HEK293 (cell line): ENCODE results near the gene STC2.

Experiments used
- CTCF ChIA-PET: fragments of 350-600 bp; formaldehyde crosslinking; extraction: SDS; loops from one replicate; lab custom pipeline; 2021; ENCODE audit warnings: antibody characterized with exemption; lab: Yijun Ruan, JAX
- POLR2A ChIA-PET: fragments of 300-600 bp; formaldehyde crosslinking; extraction: SDS; loops from one replicate; lab custom pipeline; 2020; ENCODE audit warnings: antibody characterized with exemption, inconsistent platforms; lab: Yijun Ruan, JAX
- H3K27ac ChIP-seq: fragments of 200-500 bp; sonication (Bioruptor generic); 2 replicates; pipeline ENCODE4 v1.5.1; 2014; ENCODE audit warnings: low read depth, low read length, control low read depth, inconsistent platforms; ENCODE audit errors: extremely low read depth
- H3K36me3 ChIP-seq, 2 experiments: fragments of 200-500 bp in 1 of 2; sonication (Bioruptor generic) in 1 of 2; 1 replicate in 1 of 2; 2 replicates in 1 of 2; pipeline ENCODE4 v1.5.1; 2014 to 2017; ENCODE audit warnings: inconsistent platforms in 2 of 2, low read length in 2 of 2; ENCODE audit not compliant: control insufficient read depth in 2 of 2, insufficient read depth in 1 of 2
- H3K4me1 ChIP-seq: fragments of 200-500 bp; sonication (Bioruptor generic); 2 replicates; pipeline ENCODE4 v1.5.1; 2014; ENCODE audit warnings: mild to moderate bottlenecking, low read length, inconsistent platforms; ENCODE audit not compliant: control insufficient read depth, insufficient read depth
- H3K4me3 ChIP-seq: 2 replicates; pipeline ENCODE4 v1.5.1; 2011; ENCODE audit warnings: low read depth, mild to moderate bottlenecking, control low read depth, low read length, moderate library complexity
- H3K9me3 ChIP-seq: fragments of 200-500 bp; sonication (Bioruptor generic); 2 replicates; pipeline ENCODE4 v1.5.1; 2014; ENCODE audit warnings: low read depth, low read length, inconsistent platforms; ENCODE audit not compliant: control insufficient read depth, insufficient read depth
- HOXA7 ChIP-seq: sonication (generic); formaldehyde crosslinking; IDR thresholded peaks from 2 replicates; pipeline ENCODE4 v1.8.1; 2022; ENCODE audit warnings: missing genetic modification reagents, borderline replicate concordance
- KLF8 ChIP-seq: fragments of 450-650 bp; formaldehyde crosslinking; IDR thresholded peaks from 2 replicates; pipeline ENCODE4 v1.5.1; 2016; ENCODE audit warnings: missing biosample characterization, missing genetic modification characterization
- ZBTB20 ChIP-seq: fragments of 450-650 bp; formaldehyde crosslinking; IDR thresholded peaks from 2 replicates; pipeline ENCODE4 v1.5.1; 2016; ENCODE audit warnings: missing biosample characterization, missing genetic modification characterization
- ZEB2 ChIP-seq: fragments of 450-650 bp; formaldehyde crosslinking; IDR thresholded peaks from 2 replicates; pipeline ENCODE4 v1.5.1; 2016; ENCODE audit warnings: missing biosample characterization, missing genetic modification characterization
- ZFP41 ChIP-seq: fragments of 450-650 bp; formaldehyde crosslinking; IDR thresholded peaks from 2 replicates; pipeline ENCODE4 v1.5.1; 2016; ENCODE audit warnings: missing biosample characterization, missing genetic modification characterization, borderline replicate concordance
- ZFP69B ChIP-seq: fragments of 450-650 bp; formaldehyde crosslinking; IDR thresholded peaks from 2 replicates; pipeline ENCODE4 v1.5.1; 2016; ENCODE audit warnings: missing biosample characterization, missing genetic modification characterization
- ZNF202 ChIP-seq: fragments of 450-650 bp; formaldehyde crosslinking; IDR thresholded peaks from 2 replicates; pipeline ENCODE4 v1.5.1; 2016; ENCODE audit warnings: missing biosample characterization, missing genetic modification characterization, borderline replicate concordance
- ZNF416 ChIP-seq: fragments of 450-650 bp; formaldehyde crosslinking; IDR thresholded peaks from 2 replicates; pipeline ENCODE4 v1.5.1; 2016; ENCODE audit warnings: missing biosample characterization, missing genetic modification characterization
- ZNF561 ChIP-seq: fragments of 450-650 bp; IDR thresholded peaks from 2 replicates; pipeline ENCODE4 v1.5.1; 2018; ENCODE audit warnings: missing biosample characterization, missing genetic modification characterization, borderline replicate concordance
- ZNF596 ChIP-seq: fragments of 450-650 bp; IDR thresholded peaks from 2 replicates; pipeline ENCODE4 v1.5.0; 2018; ENCODE audit warnings: missing biosample characterization, mild to moderate bottlenecking, missing genetic modification characterization, moderate library complexity
- ZNF677 ChIP-seq: fragments of 450-650 bp; IDR thresholded peaks from 2 replicates; pipeline ENCODE4 v1.5.0; 2018; ENCODE audit warnings: missing biosample characterization, mild to moderate bottlenecking, missing genetic modification characterization, moderate library complexity
- ZNF76 ChIP-seq: fragments of 450-650 bp; formaldehyde crosslinking; IDR thresholded peaks from 2 replicates; pipeline ENCODE4; 2016; ENCODE audit warnings: low read depth, missing biosample characterization, missing genetic modification characterization, borderline replicate concordance
- TF ChIP-seq, protein P1 (sequence below): fragments of 450-650 bp; formaldehyde crosslinking; conservative IDR thresholded peaks from 2 replicates; pipeline ENCODE4 v1.5.1; 2016; ENCODE audit warnings: low read depth, missing biosample characterization, missing genetic modification characterization
- TF ChIP-seq, protein P2 (sequence below): fragments of 450-650 bp; formaldehyde crosslinking; IDR thresholded peaks from 2 replicates; pipeline ENCODE4 v1.5.1; 2017; ENCODE audit warnings: missing biosample characterization, missing genetic modification characterization
- TF ChIP-seq, protein P3 (sequence below): fragments of 450-650 bp; formaldehyde crosslinking; IDR thresholded peaks from 2 replicates; pipeline ENCODE4 v1.5.1; 2016; ENCODE audit warnings: missing biosample characterization, missing genetic modification characterization
- TF ChIP-seq, protein P4 (sequence below): fragments of 450-650 bp; formaldehyde crosslinking; IDR thresholded peaks from 2 replicates; pipeline ENCODE4 v1.5.1; 2016; ENCODE audit warnings: missing biosample characterization, missing genetic modification characterization
- TF ChIP-seq, protein P5 (sequence below): fragments of 450-650 bp; IDR thresholded peaks from 2 replicates; pipeline ENCODE4 v1.5.1; 2018; ENCODE audit warnings: missing biosample characterization, mild to moderate bottlenecking, missing genetic modification characterization
- TF ChIP-seq, protein P6 (sequence below): fragments of 450-650 bp; formaldehyde crosslinking; IDR thresholded peaks from 2 replicates; pipeline ENCODE4 v1.5.1; 2016; ENCODE audit warnings: missing biosample characterization, missing genetic modification characterization
- TF ChIP-seq, protein P7 (sequence below): fragments of 450-650 bp; formaldehyde crosslinking; IDR thresholded peaks from 2 replicates; pipeline ENCODE4 v1.5.1; 2016; ENCODE audit warnings: missing biosample characterization, missing genetic modification characterization

The STC2 gene

DNA sequence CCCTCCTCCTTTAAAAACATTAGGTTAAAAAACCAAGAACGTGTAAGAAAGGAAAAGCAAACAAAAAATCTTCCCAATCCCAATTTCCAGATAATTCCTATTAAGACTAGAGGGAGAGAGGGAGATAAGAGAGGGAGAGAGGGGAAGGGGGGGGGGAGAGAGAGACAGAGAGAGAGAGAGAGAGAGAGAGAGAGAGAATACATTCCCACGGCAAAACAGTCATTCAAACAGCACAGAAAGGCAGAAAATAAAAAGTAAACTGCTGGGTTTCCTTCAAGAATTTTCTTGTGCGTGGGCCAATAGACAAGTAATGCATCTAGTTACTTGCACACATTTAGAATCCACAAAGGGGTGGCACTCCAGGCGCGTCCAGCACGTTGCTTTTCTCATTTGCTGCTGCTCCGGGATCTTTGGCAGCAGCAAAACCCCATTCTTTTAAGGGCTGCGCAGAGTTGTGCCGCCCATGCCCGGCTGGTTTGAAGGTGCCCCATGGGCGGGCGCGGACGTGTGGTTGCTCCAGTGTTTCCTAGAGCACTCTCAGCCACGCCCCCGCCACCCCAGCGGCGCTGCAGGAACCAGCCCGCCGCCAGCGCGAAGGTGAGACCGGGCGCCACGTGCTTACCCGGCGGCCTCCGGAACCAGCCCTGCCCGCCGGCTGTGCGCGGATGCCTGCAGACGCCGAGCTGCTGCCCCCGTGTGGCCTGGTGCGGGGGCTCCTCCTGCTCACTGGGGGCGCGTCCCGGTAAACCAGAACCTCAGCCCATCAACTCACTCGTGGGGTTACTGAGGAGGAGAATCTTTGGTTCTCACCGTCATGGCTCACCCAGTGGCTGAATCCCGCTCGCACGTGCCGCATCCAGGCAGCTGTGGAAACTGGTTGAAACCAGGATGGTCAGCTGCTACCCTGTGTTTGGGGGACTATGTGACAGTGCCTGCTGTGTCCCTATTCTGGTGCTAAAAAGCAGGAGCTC, 44.6 kb downstream of the STC2 start:
- CTCF ChIA-PET, result interaction anchor here (0.6 to 1.3 kb wide), 18 partner anchors 9 to 576 kb away, joined by 3 to 11 read pairs (median 4); partner anchors contain the start of gene ATP6V0E1
- Histone ChIP-seq H3K36me3 (no peaks in the 10 kb centered on the region), H3K4me3 (no peak overlapping the region; the same call in 1 of the 2 replicates), H3K9me3 (no peaks in the 10 kb centered on the region), H3K27ac (no peak overlapping the region), H3K4me1 (no peaks in the 10 kb centered on the region)
- POLR2A ChIA-PET, result interaction anchor here (0.8 kb wide), 1 partner anchor 300 kb away, joined by 3 read pairs; the partner anchor contains the start of gene ATP6V0E1
- TF ChIP-seq ZNF76 (tag by site-specific recombination) (peak; percentile 76; the same call in 1 of the 2 replicates), KLF8 (tag by site-specific recombination) (peak; percentile 70; the same call in 1 of the 2 replicates), HOXA7 (CRISPR knock-in tag) (no peak), ZNF416 (tag by site-specific recombination) (no peak), ZNF596 (tag by site-specific recombination) (peak; percentile 94), ZNF202 (tag by site-specific recombination) (no peak; the same call in 1 of the 2 replicates), ZFP41 (tag by site-specific recombination) (no peak), ZBTB20 (tag by site-specific recombination) (peak; percentile 62; the same call in 1 of the 2 replicates), ZNF561 (tag by site-specific recombination) (peak; percentile 95), ZNF677 (tag by site-specific recombination) (no peak), ZFP69B (tag by site-specific recombination) (peak; percentile 68), ZEB2 (tag by site-specific recombination) (peak; percentile 90)
- TF ChIP-seq, protein P1, sequence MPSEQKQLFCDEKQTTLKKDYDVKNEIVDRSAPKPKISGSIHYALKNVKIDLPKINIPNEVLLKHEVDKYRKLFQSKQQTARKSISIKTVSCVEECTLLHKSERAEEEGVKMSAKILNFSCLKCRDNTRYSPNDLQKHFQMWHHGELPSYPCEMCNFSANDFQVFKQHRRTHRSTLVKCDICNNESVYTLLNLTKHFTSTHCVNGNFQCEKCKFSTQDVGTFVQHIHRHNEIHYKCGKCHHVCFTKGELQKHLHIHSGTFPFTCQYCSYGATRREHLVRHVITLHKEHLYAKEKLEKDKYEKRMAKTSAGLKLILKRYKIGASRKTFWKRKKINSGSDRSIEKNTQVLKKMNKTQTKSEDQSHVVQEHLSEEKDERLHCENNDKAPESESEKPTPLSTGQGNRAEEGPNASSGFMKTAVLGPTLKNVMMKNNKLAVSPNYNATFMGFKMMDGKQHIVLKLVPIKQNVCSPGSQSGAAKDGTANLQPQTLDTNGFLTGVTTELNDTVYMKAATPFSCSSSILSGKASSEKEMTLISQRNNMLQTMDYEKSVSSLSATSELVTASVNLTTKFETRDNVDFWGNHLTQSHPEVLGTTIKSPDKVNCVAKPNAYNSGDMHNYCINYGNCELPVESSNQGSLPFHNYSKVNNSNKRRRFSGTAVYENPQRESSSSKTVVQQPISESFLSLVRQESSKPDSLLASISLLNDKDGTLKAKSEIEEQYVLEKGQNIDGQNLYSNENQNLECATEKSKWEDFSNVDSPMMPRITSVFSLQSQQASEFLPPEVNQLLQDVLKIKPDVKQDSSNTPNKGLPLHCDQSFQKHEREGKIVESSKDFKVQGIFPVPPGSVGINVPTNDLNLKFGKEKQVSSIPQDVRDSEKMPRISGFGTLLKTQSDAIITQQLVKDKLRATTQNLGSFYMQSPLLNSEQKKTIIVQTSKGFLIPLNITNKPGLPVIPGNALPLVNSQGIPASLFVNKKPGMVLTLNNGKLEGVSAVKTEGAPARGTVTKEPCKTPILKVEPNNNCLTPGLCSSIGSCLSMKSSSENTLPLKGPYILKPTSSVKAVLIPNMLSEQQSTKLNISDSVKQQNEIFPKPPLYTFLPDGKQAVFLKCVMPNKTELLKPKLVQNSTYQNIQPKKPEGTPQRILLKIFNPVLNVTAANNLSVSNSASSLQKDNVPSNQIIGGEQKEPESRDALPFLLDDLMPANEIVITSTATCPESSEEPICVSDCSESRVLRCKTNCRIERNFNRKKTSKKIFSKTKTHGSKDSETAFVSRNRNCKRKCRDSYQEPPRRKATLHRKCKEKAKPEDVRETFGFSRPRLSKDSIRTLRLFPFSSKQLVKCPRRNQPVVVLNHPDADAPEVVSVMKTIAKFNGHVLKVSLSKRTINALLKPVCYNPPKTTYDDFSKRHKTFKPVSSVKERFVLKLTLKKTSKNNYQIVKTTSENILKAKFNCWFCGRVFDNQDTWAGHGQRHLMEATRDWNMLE (tag by site-specific recombination), result 0 out of 2 replicates have a peak, but pooled peaks have one; percentile 28
- TF ChIP-seq, protein P2, sequence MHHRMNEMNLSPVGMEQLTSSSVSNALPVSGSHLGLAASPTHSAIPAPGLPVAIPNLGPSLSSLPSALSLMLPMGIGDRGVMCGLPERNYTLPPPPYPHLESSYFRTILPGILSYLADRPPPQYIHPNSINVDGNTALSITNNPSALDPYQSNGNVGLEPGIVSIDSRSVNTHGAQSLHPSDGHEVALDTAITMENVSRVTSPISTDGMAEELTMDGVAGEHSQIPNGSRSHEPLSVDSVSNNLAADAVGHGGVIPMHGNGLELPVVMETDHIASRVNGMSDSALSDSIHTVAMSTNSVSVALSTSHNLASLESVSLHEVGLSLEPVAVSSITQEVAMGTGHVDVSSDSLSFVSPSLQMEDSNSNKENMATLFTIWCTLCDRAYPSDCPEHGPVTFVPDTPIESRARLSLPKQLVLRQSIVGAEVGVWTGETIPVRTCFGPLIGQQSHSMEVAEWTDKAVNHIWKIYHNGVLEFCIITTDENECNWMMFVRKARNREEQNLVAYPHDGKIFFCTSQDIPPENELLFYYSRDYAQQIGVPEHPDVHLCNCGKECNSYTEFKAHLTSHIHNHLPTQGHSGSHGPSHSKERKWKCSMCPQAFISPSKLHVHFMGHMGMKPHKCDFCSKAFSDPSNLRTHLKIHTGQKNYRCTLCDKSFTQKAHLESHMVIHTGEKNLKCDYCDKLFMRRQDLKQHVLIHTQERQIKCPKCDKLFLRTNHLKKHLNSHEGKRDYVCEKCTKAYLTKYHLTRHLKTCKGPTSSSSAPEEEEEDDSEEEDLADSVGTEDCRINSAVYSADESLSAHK, result no peak
- TF ChIP-seq, protein P3, sequence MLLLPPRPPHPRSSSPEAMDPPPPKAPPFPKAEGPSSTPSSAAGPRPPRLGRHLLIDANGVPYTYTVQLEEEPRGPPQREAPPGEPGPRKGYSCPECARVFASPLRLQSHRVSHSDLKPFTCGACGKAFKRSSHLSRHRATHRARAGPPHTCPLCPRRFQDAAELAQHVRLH (tag by site-specific recombination), result 0 out of 2 replicates have a peak, but pooled peaks have one; percentile 12
- TF ChIP-seq, protein P4, sequence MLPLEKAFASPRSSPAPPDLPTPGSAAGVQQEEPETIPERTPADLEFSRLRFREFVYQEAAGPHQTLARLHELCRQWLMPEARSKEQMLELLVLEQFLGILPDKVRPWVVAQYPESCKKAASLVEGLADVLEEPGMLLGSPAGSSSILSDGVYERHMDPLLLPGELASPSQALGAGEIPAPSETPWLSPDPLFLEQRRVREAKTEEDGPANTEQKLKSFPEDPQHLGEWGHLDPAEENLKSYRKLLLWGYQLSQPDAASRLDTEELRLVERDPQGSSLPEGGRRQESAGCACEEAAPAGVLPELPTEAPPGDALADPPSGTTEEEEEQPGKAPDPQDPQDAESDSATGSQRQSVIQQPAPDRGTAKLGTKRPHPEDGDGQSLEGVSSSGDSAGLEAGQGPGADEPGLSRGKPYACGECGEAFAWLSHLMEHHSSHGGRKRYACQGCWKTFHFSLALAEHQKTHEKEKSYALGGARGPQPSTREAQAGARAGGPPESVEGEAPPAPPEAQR (tag by site-specific recombination), result no peak
- TF ChIP-seq, protein P5, sequence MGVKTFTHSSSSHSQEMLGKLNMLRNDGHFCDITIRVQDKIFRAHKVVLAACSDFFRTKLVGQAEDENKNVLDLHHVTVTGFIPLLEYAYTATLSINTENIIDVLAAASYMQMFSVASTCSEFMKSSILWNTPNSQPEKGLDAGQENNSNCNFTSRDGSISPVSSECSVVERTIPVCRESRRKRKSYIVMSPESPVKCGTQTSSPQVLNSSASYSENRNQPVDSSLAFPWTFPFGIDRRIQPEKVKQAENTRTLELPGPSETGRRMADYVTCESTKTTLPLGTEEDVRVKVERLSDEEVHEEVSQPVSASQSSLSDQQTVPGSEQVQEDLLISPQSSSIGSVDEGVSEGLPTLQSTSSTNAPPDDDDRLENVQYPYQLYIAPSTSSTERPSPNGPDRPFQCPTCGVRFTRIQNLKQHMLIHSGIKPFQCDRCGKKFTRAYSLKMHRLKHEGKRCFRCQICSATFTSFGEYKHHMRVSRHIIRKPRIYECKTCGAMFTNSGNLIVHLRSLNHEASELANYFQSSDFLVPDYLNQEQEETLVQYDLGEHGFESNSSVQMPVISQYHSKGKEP (tag by site-specific recombination), result peak; percentile 51; the same call in 1 of the 2 replicates
- TF ChIP-seq, protein P6, sequence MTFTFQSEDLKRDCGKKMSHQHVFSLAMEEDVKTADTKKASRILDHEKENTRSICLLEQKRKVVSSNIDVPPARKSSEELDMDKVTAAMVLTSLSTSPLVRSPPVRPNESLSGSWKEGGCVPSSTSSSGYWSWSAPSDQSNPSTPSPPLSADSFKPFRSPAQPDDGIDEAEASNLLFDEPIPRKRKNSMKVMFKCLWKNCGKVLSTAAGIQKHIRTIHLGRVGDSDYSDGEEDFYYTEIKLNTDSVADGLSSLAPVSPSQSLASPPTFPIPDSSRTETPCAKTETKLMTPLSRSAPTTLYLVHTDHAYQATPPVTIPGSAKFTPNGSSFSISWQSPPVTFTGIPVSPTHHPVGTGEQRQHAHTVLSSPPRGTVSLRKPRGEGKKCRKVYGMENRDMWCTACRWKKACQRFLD (tag by site-specific recombination), result no peak
- TF ChIP-seq, protein P7, sequence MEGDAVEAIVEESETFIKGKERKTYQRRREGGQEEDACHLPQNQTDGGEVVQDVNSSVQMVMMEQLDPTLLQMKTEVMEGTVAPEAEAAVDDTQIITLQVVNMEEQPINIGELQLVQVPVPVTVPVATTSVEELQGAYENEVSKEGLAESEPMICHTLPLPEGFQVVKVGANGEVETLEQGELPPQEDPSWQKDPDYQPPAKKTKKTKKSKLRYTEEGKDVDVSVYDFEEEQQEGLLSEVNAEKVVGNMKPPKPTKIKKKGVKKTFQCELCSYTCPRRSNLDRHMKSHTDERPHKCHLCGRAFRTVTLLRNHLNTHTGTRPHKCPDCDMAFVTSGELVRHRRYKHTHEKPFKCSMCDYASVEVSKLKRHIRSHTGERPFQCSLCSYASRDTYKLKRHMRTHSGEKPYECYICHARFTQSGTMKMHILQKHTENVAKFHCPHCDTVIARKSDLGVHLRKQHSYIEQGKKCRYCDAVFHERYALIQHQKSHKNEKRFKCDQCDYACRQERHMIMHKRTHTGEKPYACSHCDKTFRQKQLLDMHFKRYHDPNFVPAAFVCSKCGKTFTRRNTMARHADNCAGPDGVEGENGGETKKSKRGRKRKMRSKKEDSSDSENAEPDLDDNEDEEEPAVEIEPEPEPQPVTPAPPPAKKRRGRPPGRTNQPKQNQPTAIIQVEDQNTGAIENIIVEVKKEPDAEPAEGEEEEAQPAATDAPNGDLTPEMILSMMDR (tag by site-specific recombination), result peak; percentile 94
